Esophagus squamous epithelium (tissue), 5 donors: Measurements from ENCODE around the gene NFATC2. TPM values are rescaled to one million over a fixed set of nuclear protein-coding genes. Genes with fewer than 3 reads are reported as not detected.

Source experiments
- DNase-seq: peaks from one replicate; lab custom pipeline; 2025; lab: John Stamatoyannopoulos, UW
- H3K27ac ChIP-seq, 4 donors: fragments of 200-600 bp; sonication (generic); one replicate each; pipeline ENCODE4 v1.5.1; 2016 to 2019; ENCODE audit warnings: mild to moderate bottlenecking in 1 of 4
- H3K27me3 ChIP-seq, 4 donors: fragments of 200-600 bp; sonication (generic); 1 replicate in 3 of 4; 2 replicates in 1 of 4; pipeline versions ENCODE4 v1.5.1 to v1.6.0; 2017 to 2021; ENCODE audit warnings: antibody characterized with exemption in 1 of 4
- H3K36me3 ChIP-seq, 3 donors: fragments of 200-600 bp; sonication (generic); one replicate each; pipeline ENCODE4 v1.5.1; 2016 to 2019
- H3K4me1 ChIP-seq, 3 donors: fragments of 200-600 bp; sonication (generic); one replicate each; pipeline ENCODE4 v1.5.1; 2017 to 2019
- H3K4me3 ChIP-seq, 4 donors: fragments of 200-600 bp; sonication (generic); 1 replicate in 3 of 4; 2 replicates in 1 of 4; pipeline ENCODE4 v1.5.1; 2016 to 2019; ENCODE audit warnings: mild to moderate bottlenecking in 2 of 4, moderate library complexity in 1 of 4
- H3K9me3 ChIP-seq, 3 donors: fragments of 200-600 bp; sonication (generic); one replicate each; pipeline ENCODE4 v1.5.1; 2016 to 2019
- POLR2A ChIP-seq, 4 donors: fragments of 450-650 bp; IDR thresholded peaks; one replicate each; pipeline ENCODE4 v1.6.1; 2017; ENCODE audit warnings: antibody characterized with exemption in 4 of 4, mild to moderate bottlenecking in 4 of 4, moderate library complexity in 3 of 4
- WGBS, 2 donors: methylation state at CpG; one replicate each; pipeline ENCODE4 v1.1.5; 2018; 5-methylcytosine and 5-hydroxymethylcytosine counted together
- intact Hi-C: fragments of 100-400 bp; cut with DNase I; formaldehyde crosslinking; loops from one replicate; pipeline ENCODE4 v1.15.0; 2022
- total RNA-seq, 4 donors: library from RNA; depleted of rRNA; stranded (reverse); fragments of >200 nt; gene quantifications; one replicate each; pipeline ENCODE4 v1.1.0, GENCODE V29; 2016
- TF ChIP-seq, protein P1 (sequence below), 6 experiments: fragments of 450-650 bp in 4 of 6; fragments of 200-600 bp in 2 of 6; sonication (generic) in 2 of 6; IDR thresholded peaks; one replicate each; pipeline ENCODE4 v1.5.1; 2016 to 2019; ENCODE audit warnings: antibody characterized with exemption in 6 of 6, mild to moderate bottlenecking in 4 of 6, moderate library complexity in 4 of 6
- donor health status: DM: yes; HTN: yes; CAD: no.

Gene NFATC2
- total RNA-seq, 4 donors from 2014 or later: 0.83 to 6.7 (median 1.4) TPM

DNA sequence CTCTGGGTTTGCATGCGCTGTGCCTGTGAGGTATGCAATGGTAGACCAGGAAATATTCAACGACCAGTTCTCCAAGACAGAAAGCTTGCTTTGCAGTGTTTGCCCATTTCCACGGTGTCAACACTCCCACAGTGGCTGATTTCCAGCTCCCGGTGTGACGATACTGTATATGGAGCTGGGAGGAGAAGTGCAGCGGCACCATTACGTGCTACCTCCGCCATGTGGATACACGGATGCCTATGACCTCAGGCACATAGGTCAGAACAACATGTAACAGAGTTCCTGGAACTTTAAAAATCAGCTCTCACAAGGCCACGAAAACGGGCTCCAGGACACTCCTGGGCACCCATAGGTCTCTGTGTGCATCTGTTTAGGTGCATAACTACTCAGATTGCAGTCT is 51.1 kb downstream of the NFATC2 start:
- H3K4me3 ChIP-seq: no peak overlapping the region
- no peaks in the 10 kb centered on the region for H3K27me3 ChIP-seq
- TF ChIP-seq, protein P1, sequence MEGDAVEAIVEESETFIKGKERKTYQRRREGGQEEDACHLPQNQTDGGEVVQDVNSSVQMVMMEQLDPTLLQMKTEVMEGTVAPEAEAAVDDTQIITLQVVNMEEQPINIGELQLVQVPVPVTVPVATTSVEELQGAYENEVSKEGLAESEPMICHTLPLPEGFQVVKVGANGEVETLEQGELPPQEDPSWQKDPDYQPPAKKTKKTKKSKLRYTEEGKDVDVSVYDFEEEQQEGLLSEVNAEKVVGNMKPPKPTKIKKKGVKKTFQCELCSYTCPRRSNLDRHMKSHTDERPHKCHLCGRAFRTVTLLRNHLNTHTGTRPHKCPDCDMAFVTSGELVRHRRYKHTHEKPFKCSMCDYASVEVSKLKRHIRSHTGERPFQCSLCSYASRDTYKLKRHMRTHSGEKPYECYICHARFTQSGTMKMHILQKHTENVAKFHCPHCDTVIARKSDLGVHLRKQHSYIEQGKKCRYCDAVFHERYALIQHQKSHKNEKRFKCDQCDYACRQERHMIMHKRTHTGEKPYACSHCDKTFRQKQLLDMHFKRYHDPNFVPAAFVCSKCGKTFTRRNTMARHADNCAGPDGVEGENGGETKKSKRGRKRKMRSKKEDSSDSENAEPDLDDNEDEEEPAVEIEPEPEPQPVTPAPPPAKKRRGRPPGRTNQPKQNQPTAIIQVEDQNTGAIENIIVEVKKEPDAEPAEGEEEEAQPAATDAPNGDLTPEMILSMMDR (IDR thresholded peaks at IDR 0.05): no peak
- no peak for TF ChIP-seq POLR2A (IDR thresholded peaks at IDR 0.05)
- intact Hi-C loops: no loop called here
- H3K27ac ChIP-seq: no peak overlapping the region
- 73 to 88% methylated on average over 8 to 10 of the region's 11 CpGs for WGBS, 2 donors
- DNase-seq: no peak
- H3K36me3 ChIP-seq: no peaks in the 10 kb centered on the region
- H3K9me3 ChIP-seq: no peaks in the 10 kb centered on the region
- H3K4me1 ChIP-seq: peaks cover 0 to 65% (median 12%) of the 10 kb centered on the region in 3 donors

DNA sequence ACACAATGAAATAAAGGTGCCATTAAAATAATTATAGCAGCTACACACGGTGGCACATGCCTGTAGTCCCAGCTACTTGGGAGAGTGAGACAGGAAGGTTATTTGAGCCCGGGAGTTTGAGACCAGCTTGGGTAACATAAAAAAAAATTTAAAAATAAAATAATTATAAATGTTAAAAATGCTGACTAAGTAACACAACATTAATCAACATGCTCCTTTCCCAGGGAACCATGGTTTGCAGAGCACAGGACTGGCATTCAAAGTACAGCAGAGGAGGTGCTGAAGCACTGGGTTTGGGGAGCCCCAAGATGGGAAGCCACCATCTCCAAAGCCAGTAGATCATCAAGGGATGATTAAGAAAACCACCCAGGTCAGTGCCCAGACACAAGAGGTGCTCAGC is 51.9 kb downstream of the NFATC2 start:
- no peak for TF ChIP-seq POLR2A (IDR thresholded peaks at IDR 0.05)
- TF ChIP-seq, protein P1 (IDR thresholded peaks at IDR 0.05): no peak
- Histone ChIP-seq H3K9me3 (no peaks in the 10 kb centered on the region), H3K27ac (no peak overlapping the region), H3K4me1 (peaks cover 0 to 57% (median 12%) of the 10 kb centered on the region in 3 donors), H3K27me3 (no peaks in the 10 kb centered on the region), H3K36me3 (no peaks in the 10 kb centered on the region), H3K4me3 (no peak overlapping the region)
- WGBS, 2 donors: 70 to 87% methylated on average over 2 of the region's 2 CpGs
- DNase-seq: no peak
- intact Hi-C loops: no loop called here

GRCh38 chr20:51489611-51490010 is 52.9 kb downstream of the NFATC2 start:
- H3K36me3 ChIP-seq: no peaks in the 10 kb centered on the region
- no peak overlapping the region for H3K4me3 ChIP-seq
- no peak for DNase-seq
- H3K27ac ChIP-seq: no peak overlapping the region
- TF ChIP-seq, protein P1 (IDR thresholded peaks at IDR 0.05): no peak
- TF ChIP-seq POLR2A (IDR thresholded peaks at IDR 0.05): no peak
- H3K9me3 ChIP-seq: no peaks in the 10 kb centered on the region
- intact Hi-C loops: no loop called here
- WGBS, 2 donors: 75 to 79% methylated on average over 7 of the region's 7 CpGs
- peaks cover 0 to 49% (median 12%) of the 10 kb centered on the region in 3 donors for H3K4me1 ChIP-seq
- H3K27me3 ChIP-seq: no peaks in the 10 kb centered on the region

DNA sequence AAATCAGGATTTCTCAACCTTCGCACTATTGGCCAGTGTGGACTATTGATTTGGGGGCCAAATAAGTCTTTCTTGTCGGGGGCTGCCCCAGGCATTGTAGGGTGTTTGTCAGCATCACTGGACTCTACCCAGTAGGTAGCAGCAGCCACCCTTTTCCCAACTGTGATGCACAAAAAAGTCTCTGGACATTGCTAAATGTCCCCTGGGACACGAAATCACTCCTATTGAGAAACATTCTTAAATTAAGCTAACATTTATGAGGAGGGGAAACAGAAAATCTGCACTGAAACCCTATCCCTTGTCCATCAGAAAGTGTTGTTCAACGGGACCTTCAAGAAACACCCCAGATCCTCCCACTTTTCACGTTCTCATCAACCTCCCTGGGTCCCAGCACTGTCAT is 54.2 kb downstream of the NFATC2 start:
- no peaks in the 10 kb centered on the region for H3K36me3 ChIP-seq

GRCh38 chr20:51487565-51488268 is 54.8 kb downstream of the NFATC2 start:
- H3K27ac ChIP-seq: peak overlapping the region in 1 of 4 donors; percentile 45
- H3K36me3 ChIP-seq: no peaks in the 10 kb centered on the region
- intact Hi-C loops: no loop called here
- H3K27me3 ChIP-seq: no peaks in the 10 kb centered on the region
- no peak overlapping the region for H3K4me3 ChIP-seq
- 42 to 48% methylated on average over 14 to 20 of the region's 20 CpGs for WGBS, 2 donors
- no peak for TF ChIP-seq POLR2A (IDR thresholded peaks at IDR 0.05)
- TF ChIP-seq, protein P1 (IDR thresholded peaks at IDR 0.05): no peak
- H3K4me1 ChIP-seq: peaks cover 0 to 30% (median 9%) of the 10 kb centered on the region in 3 donors
- DNase-seq: no peak
- no peaks in the 10 kb centered on the region for H3K9me3 ChIP-seq

More for the DNA sequence above, 54.2 kb downstream of the NFATC2 start:
- Histone ChIP-seq H3K4me3 (no peak overlapping the region), H3K9me3 (no peaks in the 10 kb centered on the region), H3K27ac (no peak overlapping the region), H3K27me3 (no peaks in the 10 kb centered on the region), H3K4me1 (peaks cover 0 to 37% (median 12%) of the 10 kb centered on the region in 3 donors)
- WGBS, 2 donors: 64% methylated on average over 5 of the region's 5 CpGs
- TF ChIP-seq, protein P1 (IDR thresholded peaks at IDR 0.05): no peak
- no peak for TF ChIP-seq POLR2A (IDR thresholded peaks at IDR 0.05)
- DNase-seq: no peak
- intact Hi-C loops: no loop called here
